Ramos (cell line): ENCODE measurements around the gene PDE8B.

ENCODE experiments used
- in situ Hi-C: fragments of 300-500 bp; cut with MboI; formaldehyde crosslinking; loops from one replicate; pipeline ENCODE4 v1.14.3; 2022; ENCODE audit warnings: low sequenced_read_pairs; ENCODE audit not compliant: unreplicated experiment

PDE8B gene

GRCh38 chr5:77316871-77317661 lies 106.6 kb downstream of the PDE8B start:
- in situ Hi-C loops, result no loop called here

- in situ Hi-C loops, result no loop called here
Observed at GRCh38 chr5:77318060-77318459, 107.6 kb downstream of the PDE8B start.

DNA sequence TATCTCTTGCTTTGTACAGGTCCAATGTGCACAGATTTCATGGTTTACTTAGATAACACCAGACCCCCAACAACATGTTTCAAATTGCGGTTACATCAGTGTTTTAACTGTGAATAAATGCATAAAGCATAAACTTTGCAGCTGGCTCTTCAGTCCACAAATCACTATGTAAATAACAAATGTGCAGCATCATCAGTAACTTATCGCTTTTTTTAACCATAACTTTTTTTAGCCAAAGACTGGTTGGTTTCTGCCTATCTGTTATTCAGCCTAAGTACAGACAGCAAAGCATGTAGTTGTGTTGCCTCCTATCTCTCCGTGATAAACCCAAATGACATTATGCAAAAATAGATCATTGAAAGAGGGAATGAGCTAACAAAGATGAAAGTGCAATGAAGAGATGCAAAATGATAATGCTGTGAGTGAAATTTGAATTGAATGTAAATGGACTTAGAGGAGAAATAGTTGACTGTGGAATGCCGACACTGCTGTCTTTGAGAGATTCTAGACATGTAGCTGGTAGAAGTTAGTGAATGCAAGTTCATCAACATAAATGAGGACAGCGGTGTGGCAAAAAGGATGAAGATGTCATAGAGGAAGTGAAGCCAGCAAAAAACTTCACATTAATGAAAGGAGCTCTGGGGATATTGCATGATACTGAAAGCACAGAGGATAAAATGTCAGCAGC lies 108.8 kb downstream of the PDE8B start:
- in situ Hi-C loops, result no loop called here

GRCh38 chr5:77321793-77322394 lies 111.4 kb downstream of the PDE8B start:
- in situ Hi-C loops, result no loop called here

GRCh38 chr5:77322406-77322805 lies 111.9 kb downstream of the PDE8B start:
- in situ Hi-C loops, result no loop called here

GRCh38 chr5:77325921-77326541 lies 115.6 kb downstream of the PDE8B start:
- in situ Hi-C loops, result no loop called here

DNA sequence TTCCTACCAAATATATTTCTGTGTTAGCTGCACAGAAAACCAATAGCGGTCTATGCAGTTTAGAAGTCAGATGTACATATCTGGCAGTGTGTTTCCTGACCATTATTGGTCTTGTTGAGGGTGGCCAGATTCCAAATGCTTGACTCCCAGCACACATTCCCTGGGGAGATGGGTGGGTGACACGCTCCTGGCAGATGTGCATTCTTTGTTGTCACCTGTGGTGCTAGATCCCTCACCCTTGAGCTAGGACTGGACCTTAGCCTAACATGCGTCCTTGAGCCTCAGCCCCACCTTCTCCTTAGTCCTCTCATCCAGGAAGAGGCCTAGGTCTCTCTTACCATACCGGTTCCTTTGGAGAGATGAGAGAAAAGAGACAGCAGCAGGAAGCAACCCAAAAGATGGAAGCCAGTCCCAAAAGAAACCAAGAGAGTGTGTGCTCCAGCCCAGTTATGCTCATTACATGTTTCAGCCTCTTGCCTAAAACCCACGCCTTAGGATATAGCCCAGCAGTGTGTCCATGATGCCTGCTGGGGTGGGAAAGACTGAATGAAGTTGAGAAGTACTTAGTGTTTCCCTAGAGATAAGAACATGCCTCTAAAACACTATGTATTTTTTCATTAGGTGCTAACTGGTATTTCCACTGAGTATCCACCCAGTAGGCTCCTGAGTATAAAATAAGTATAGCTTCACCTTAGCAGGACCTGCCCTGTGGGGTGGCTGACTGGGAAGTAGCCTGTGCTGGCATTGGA lies 116.7 kb downstream of the PDE8B start:
- in situ Hi-C loops, result no loop called here

DNA sequence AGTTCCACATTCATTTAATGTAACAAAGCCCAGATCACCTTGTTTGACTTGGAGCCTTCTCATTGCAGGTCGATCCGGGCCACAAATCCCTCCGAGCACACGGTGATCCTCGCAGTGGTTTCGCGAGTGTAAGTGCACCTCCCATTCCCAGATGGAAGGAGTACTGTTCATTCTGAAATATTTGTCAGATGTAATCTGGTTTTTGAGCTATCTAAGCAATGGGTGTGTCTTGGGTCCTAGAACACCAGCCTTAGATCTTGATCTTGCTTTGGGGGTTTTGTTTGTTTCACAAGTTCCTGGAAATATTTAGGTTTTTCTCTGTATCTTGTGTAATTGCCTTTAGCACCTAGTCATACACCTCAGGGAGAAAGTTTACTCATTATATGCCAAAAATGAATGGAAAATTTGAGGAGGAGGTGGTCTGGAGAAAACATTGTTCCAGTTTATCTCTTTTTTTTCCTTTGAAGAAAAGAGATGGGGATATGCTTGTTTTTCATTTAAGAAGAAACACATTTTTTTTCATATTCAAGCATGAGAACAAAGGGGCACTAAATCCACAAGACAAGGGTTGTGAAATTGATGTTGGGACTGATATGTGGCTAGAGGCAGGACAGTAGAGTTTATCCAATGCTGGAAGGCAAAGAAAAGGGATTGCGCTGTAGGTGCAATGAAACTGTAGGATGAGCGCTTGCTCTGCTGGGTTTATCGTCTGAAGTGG lies 118.6 kb downstream of the PDE8B start:
- in situ Hi-C loops, result no loop called here

GRCh38 chr5:77329664-77330430 lies 119.4 kb downstream of the PDE8B start:
- in situ Hi-C loops, result no loop called here

DNA sequence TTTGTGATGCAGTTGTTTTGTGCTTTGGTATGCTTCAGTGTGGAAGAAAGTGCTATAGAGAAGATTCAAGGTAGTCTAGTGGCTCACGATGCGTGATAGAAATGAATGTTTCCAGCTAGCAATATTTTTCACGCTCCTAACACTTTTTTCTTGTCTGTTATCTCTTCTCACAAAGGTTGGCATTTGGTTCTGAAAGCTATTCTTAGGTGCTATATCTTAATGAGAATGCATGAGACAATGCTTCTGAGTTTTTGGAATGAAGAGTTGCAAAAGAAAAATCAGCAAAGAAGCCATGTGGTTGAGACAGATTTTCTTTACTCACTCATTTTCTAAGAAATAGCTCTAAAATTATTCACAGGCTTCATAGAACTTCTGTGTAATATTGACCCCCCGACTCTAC lies 122.6 kb downstream of the PDE8B start:
- in situ Hi-C loops, result no loop called here

- in situ Hi-C loops, result no loop called here
Observed at GRCh38 chr5:77333451-77334123, 123.1 kb downstream of the PDE8B start.

GRCh38 chr5:77337246-77337645 lies 126.8 kb downstream of the PDE8B start:
- in situ Hi-C loops, result no loop called here

GRCh38 chr5:77337686-77338085 lies 127.2 kb downstream of the PDE8B start:
- in situ Hi-C loops, result no loop called here

DNA sequence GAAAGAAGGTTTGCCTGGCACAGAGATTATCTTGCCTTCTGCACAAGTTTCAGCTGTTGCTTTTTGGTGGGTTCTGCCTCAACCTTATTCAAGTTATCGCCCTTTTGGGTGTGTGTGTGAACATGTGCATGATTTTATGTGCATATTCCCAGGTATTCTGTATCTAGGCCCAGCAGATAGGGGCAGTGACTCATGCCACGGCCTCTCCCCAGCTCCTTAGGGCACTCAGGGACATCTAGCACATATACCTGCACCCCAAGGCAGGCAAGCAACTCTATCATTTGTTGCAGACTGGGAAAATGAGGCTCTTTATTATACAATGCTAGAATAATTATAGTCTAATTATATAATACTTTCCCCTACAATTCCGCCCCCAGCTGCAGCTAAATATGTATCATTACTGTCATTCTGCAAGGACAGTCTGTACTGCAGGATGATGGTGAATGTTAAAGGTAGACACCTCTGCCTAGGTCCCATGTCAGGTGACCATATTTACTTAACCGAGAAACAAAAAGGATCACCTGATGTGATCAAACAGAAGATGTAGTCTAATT lies 128.9 kb downstream of the PDE8B start:
- in situ Hi-C loops, result no loop called here

- in situ Hi-C loops, result no loop called here
Observed at GRCh38 chr5:77343165-77343564, 132.7 kb downstream of the PDE8B start.

- in situ Hi-C loops, result no loop called here
Observed at GRCh38 chr5:77347435-77348098, 137.1 kb downstream of the PDE8B start.

DNA sequence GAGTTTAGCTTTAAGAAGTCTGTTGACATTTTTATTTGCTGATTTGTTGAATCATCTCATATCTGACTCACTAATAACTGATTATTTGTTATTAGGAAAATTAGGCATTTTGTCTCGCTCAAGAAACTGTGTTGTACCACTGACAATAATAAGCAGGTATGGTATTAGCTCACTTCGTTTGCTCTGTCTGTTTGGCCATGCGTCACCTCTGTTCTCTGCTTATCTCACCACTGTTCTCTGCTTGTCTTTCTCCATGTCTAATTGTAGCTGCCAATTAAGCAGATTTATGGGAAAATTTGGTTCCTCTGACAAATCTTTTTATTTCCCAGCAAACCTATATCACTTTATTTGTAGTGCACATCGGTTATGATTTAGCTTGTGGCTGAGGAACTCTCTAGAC lies 142.8 kb downstream of the PDE8B start:
- in situ Hi-C loops, result no loop called here

DNA sequence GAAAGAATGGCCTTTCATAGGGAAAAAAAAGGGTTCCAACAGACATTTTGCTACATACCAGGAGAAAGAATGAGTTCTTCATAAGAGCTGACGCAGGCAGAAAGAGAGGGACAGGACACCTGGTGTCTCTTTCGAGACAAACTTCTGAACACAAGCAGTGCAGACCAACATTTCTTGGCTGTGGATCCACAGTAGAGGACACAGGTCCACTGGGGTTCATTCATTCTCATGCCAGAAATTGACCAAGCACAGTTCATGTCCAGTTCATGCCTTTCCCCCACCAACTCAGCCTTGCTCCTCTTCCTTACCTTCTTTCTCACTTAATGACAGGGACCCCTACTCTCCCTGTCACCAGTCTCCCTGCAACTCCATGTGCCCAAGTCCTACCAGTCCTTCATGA lies 144.0 kb downstream of the PDE8B start:
- in situ Hi-C loops, result no loop called here
